H1 (cell line): ENCODE data around the gene HMOX2. TPM values are rescaled to one million over a fixed set of nuclear protein-coding genes. Genes with fewer than 3 reads are reported as not detected.

Source experiments
- CTCF ChIA-PET: fragments of 300-600 bp; sonication (Branson Sonifier 250); formaldehyde crosslinking; loops from one replicate; lab custom pipeline; 2021; ENCODE audit not compliant: partially characterized antibody; lab: Charles Lee
- POLR2A ChIA-PET: fragments of 300-600 bp; sonication (Branson Sonifier 250); formaldehyde crosslinking; loops from one replicate; lab custom pipeline; 2021; ENCODE audit warnings: inconsistent platforms; ENCODE audit not compliant: partially characterized antibody; lab: Charles Lee
- DNase-seq, 2 experiments: peaks; one replicate each; pipeline versions ENCODE4 v3.0.0 to v3.0.0-alpha.2; 2010 to 2022; ENCODE audit warnings: low spot score in 2 of 2, low read depth in 1 of 2, mixed read lengths in 1 of 2
- FAIRE-seq: peaks from 2 replicates; lab custom pipeline; 2011; peaks lifted over from hg19 to GRCh38; lab: Jason Lieb, UNC
- H2AFZ ChIP-seq: 2 replicates; pipeline ENCODE4 v1.8.1; 2012; ENCODE audit warnings: low read length, inconsistent platforms
- H2AK5ac ChIP-seq: 2 replicates; pipeline ENCODE4 v1.6.1; 2013; ENCODE audit warnings: low read depth, low read length
- H2BK120ac ChIP-seq: replicated peaks from 2 replicates; pipeline ENCODE3; 2013; ENCODE audit warnings: low read depth, low read length, inconsistent platforms
- H2BK12ac ChIP-seq: 2 replicates; pipeline ENCODE4 v1.6.1; 2013; ENCODE audit warnings: low read depth, low read length
- H2BK15ac ChIP-seq: 2 replicates; pipeline ENCODE4 v1.6.1; 2013; ENCODE audit warnings: low read length
- H2BK20ac ChIP-seq: 2 replicates; pipeline ENCODE4 v1.6.1; 2013; ENCODE audit warnings: low read length
- H2BK5ac ChIP-seq: 2 replicates; pipeline ENCODE4 v1.6.1; 2013; ENCODE audit warnings: low read depth, low read length
- H3K14ac ChIP-seq: 2 replicates; pipeline ENCODE4 v1.6.1; 2013; ENCODE audit warnings: inconsistent platforms; ENCODE audit not compliant: insufficient read length
- H3K18ac ChIP-seq: 2 replicates; pipeline ENCODE4 v1.6.1; 2013; ENCODE audit warnings: low read length; ENCODE audit errors: extremely low read depth
- H3K23ac ChIP-seq: 2 replicates; pipeline ENCODE4 v1.6.1; 2013; ENCODE audit warnings: inconsistent platforms; ENCODE audit not compliant: insufficient read length
- H3K23me2 ChIP-seq: 2 replicates; pipeline ENCODE4 v1.6.1; 2013; ENCODE audit warnings: low read depth, low read length
- H3K27ac ChIP-seq: 2 replicates; pipeline ENCODE4 v1.6.1; 2011; ENCODE audit warnings: low read depth, low read length, inconsistent platforms
- H3K27me3 ChIP-seq, 4 experiments: replicated peaks in 1 of 4; 1 replicate in 1 of 4; 2 replicates in 3 of 4; pipeline versions ENCODE4 v1.6.1 to v1.8.1; 2011 to 2013; ENCODE audit warnings: low read length in 3 of 4, mild to moderate bottlenecking in 3 of 4, inconsistent platforms in 2 of 4, mixed read lengths in 2 of 4, moderate library complexity in 1 of 4; ENCODE audit not compliant: control insufficient read depth in 3 of 4, insufficient read depth in 3 of 4; ENCODE audit errors: extremely low read depth in 1 of 4
- H3K36me3 ChIP-seq, 4 experiments: 2 replicates each; pipeline versions ENCODE4 v1.6.1 to v1.8.1; 2011 to 2013; ENCODE audit warnings: mild to moderate bottlenecking in 4 of 4, low read length in 3 of 4, moderate library complexity in 2 of 4, control low read depth in 1 of 4, inconsistent platforms in 1 of 4; ENCODE audit not compliant: insufficient read depth in 4 of 4, control insufficient read depth in 2 of 4
- H3K4ac ChIP-seq: replicated peaks from 2 replicates; pipeline ENCODE3; 2013; ENCODE audit warnings: low read length, low read depth, mixed read lengths, inconsistent platforms; ENCODE audit not compliant: insufficient read length
- H3K4me1 ChIP-seq, 4 experiments: replicated peaks in 1 of 4; 1 replicate in 1 of 4; 2 replicates in 3 of 4; pipeline versions ENCODE4 v1.6.1 to v1.8.1; 2011 to 2013; ENCODE audit warnings: low read length in 3 of 4, inconsistent platforms in 2 of 4, mixed read lengths in 1 of 4; ENCODE audit not compliant: insufficient read depth in 4 of 4, control insufficient read depth in 3 of 4
- H3K4me2 ChIP-seq, 2 experiments: 2 replicates each; pipeline versions ENCODE4 v1.6.1 to v1.8.1; 2011 to 2013; ENCODE audit warnings: low read depth in 2 of 2, low read length in 2 of 2, control low read depth in 1 of 2, inconsistent platforms in 1 of 2, mild to moderate bottlenecking in 1 of 2; ENCODE audit not compliant: insufficient read depth in 1 of 2
- H3K4me3 ChIP-seq, 4 experiments: fragments of 200-600, 300-600 bp in 1 of 4; sonication (generic), shearing (Covaris generic), sonication (Bioruptor Twin) in 1 of 4; 2 replicates each; pipeline versions ENCODE4 v1.5.1 to v1.8.1; 2011 to 2016; ENCODE audit warnings: low read length in 4 of 4, low read depth in 3 of 4, control low read depth in 2 of 4, inconsistent platforms in 2 of 4, mild to moderate bottlenecking in 2 of 4, mixed read lengths in 1 of 4, moderate library complexity in 1 of 4; ENCODE audit not compliant: insufficient read depth in 2 of 4; ENCODE audit errors: extremely low read depth in 1 of 4
- H3K56ac ChIP-seq: replicated peaks from 2 replicates; pipeline ENCODE3; 2013; ENCODE audit warnings: low read depth, mild to moderate bottlenecking, mixed read lengths, low read length, inconsistent platforms; ENCODE audit not compliant: insufficient read length
- H3K79me1 ChIP-seq: 2 replicates; pipeline ENCODE4 v1.6.1; 2013; ENCODE audit warnings: low read depth, low read length, control low read depth
- H3K79me2 ChIP-seq, 2 experiments: 2 replicates each; pipeline versions ENCODE4 v1.6.1 to v1.8.1; 2012 to 2013; ENCODE audit warnings: low read length in 2 of 2, mild to moderate bottlenecking in 2 of 2, inconsistent platforms in 1 of 2; ENCODE audit not compliant: insufficient read depth in 2 of 2, control insufficient read depth in 1 of 2
- H3K9ac ChIP-seq, 4 experiments: replicated peaks in 1 of 4; 1 replicate in 1 of 4; 2 replicates in 3 of 4; pipeline versions ENCODE4 v1.6.1 to v1.8.1; 2011 to 2013; ENCODE audit warnings: low read depth in 3 of 4, low read length in 3 of 4, control low read depth in 2 of 4, mild to moderate bottlenecking in 2 of 4, moderate library complexity in 2 of 4, inconsistent platforms in 1 of 4; ENCODE audit errors: extremely low read depth in 1 of 4
- H3K9me3 ChIP-seq, 2 experiments: 2 replicates each; pipeline versions ENCODE4 v1.6.1 to v1.8.1; 2012 to 2013; ENCODE audit warnings: mild to moderate bottlenecking in 2 of 2, moderate library complexity in 2 of 2, control low read depth in 1 of 2, inconsistent platforms in 1 of 2, low read depth in 1 of 2, low read length in 1 of 2, mixed read lengths in 1 of 2; ENCODE audit not compliant: insufficient read depth in 2 of 2
- H4K20me1 ChIP-seq, 2 experiments: replicated peaks in 1 of 2; 2 replicates each; pipeline versions ENCODE3 to v1.8.1; 2011 to 2013; ENCODE audit warnings: inconsistent platforms in 2 of 2, low read length in 2 of 2, mild to moderate bottlenecking in 1 of 2; ENCODE audit not compliant: insufficient read depth in 2 of 2, control insufficient read depth in 1 of 2
- H4K5ac ChIP-seq: 2 replicates; pipeline ENCODE4 v1.6.1; 2013; ENCODE audit warnings: low read length, low read depth, mixed read lengths, inconsistent platforms; ENCODE audit not compliant: insufficient read length
- H4K8ac ChIP-seq: 2 replicates; pipeline ENCODE4 v1.8.0; 2013; ENCODE audit warnings: mild to moderate bottlenecking, moderate library complexity, low read length, inconsistent platforms; ENCODE audit not compliant: insufficient read depth; ENCODE audit errors: extremely low read depth
- H4K91ac ChIP-seq: replicated peaks from 2 replicates; pipeline ENCODE3; 2013; ENCODE audit warnings: low read length, mixed read lengths, inconsistent platforms; ENCODE audit not compliant: insufficient read length
- BACH1 ChIP-seq: IDR thresholded peaks from 2 replicates; pipeline ENCODE4 v1.6.1; 2012; ENCODE audit warnings: low read length, improper control_type of control experiment
- CBX5 ChIP-seq: fragments of 300-800, 300-1000 bp; sonication (generic); IDR thresholded peaks from 2 replicates; pipeline ENCODE4 v1.7.1; 2016; ENCODE audit warnings: antibody characterized with exemption, low read length, low read depth
- CHD1 ChIP-seq: IDR thresholded peaks from 2 replicates; pipeline ENCODE4 v1.6.1; 2012; ENCODE audit warnings: low read depth, low read length, improper control_type of control experiment
- MAFK ChIP-seq: IDR thresholded peaks from 2 replicates; pipeline ENCODE4 v1.6.1; 2012; ENCODE audit warnings: low read depth, mild to moderate bottlenecking, improper control_type of control experiment, low read length
- POU5F1 ChIP-seq: IDR thresholded peaks from 2 replicates; pipeline ENCODE4 v1.6.1; 2011; ENCODE audit warnings: low read depth, mild to moderate bottlenecking, low read length, moderate library complexity
- RNF2 ChIP-seq: fragments of 200-900, 300-1000 bp; sonication (generic); IDR thresholded peaks from 2 replicates; pipeline ENCODE4 v1.7.1; 2016; ENCODE audit warnings: borderline replicate concordance, low read depth, mild to moderate bottlenecking, antibody characterized with exemption, low read length; ENCODE audit not compliant: poor library complexity, severe bottlenecking; ENCODE audit errors: missing control alignments
- SAP30 ChIP-seq: fragments of 300-600 bp; sonication (generic); IDR thresholded peaks from 2 replicates; pipeline ENCODE4 v1.7.1; 2012; ENCODE audit warnings: low read length, moderate library complexity, mild to moderate bottlenecking, inconsistent platforms; ENCODE audit not compliant: insufficient read depth, insufficient replicate concordance
- SIN3A ChIP-seq, 2 experiments: IDR thresholded peaks in 1 of 2; conservative IDR thresholded peaks in 1 of 2; 2 replicates each; pipeline ENCODE4 v1.6.1; 2011 to 2012; ENCODE audit warnings: low read length in 2 of 2, improper control_type of control experiment in 1 of 2, low read depth in 1 of 2, mild to moderate bottlenecking in 1 of 2
- SP1 ChIP-seq: IDR thresholded peaks from 2 replicates; pipeline ENCODE4 v1.6.1; 2011; ENCODE audit warnings: low read depth, low read length
- WGBS, 2 experiments: shearing (Covaris generic) in 1 of 2; methylation state at CpG; one replicate each; pipeline versions ENCODE4 v1.1.6 to v1.1.7; 2013 to 2015; ENCODE audit warnings: low lambda C conversion rate in 2 of 2, mixed read lengths in 2 of 2, inconsistent platforms in 1 of 2, low coverage in 1 of 2, missing lambda C conversion rate in 1 of 2; ENCODE audit not compliant: insufficient replicate concordance in 2 of 2, insufficient coverage in 1 of 2, insufficient read length in 1 of 2; ENCODE audit errors: extremely low coverage in 1 of 2, missing lambda C conversion rate in 1 of 2; 5-methylcytosine and 5-hydroxymethylcytosine counted together
- polyA plus RNA-seq, 7 experiments: library from polyadenylated mRNA; depleted of rRNA in 3 of 7; stranded (reverse) in 5 of 7; unstranded in 2 of 7; fragments of >200 nt in 5 of 7; fragments of 200-250 nt in 2 of 7; gene quantifications; 1 replicate in 5 of 7; 2 replicates in 1 of 7; 4 replicates in 1 of 7; pipeline versions ENCODE4 v1.2.1 to v1.2.3, GENCODE V29; 2011 to 2013; ENCODE audit warnings: missing spikeins in 2 of 7, mixed read lengths in 2 of 7
- total RNA-seq: library from RNA; stranded (reverse); fragmentation: NEBNext Ultra II Directional; extraction: Animal tissue kit (Norgen Biotek cat#: 25700); gene quantifications from 2 replicates; pipeline ENCODE4 v1.2.1, GENCODE V29; 2021
- TF ChIP-seq, protein P1 (sequence below): IDR thresholded peaks from 2 replicates; pipeline ENCODE4 v1.6.1; 2011; ENCODE audit warnings: low read length, improper control_type of control experiment

HMOX2 gene
- total and polyA plus RNA-seq, 2 of the 8 experiments (the other 6 are each of a cell fraction or from before 2014, with no cell fraction given): 36.5 to 48.4 TPM

DNA sequence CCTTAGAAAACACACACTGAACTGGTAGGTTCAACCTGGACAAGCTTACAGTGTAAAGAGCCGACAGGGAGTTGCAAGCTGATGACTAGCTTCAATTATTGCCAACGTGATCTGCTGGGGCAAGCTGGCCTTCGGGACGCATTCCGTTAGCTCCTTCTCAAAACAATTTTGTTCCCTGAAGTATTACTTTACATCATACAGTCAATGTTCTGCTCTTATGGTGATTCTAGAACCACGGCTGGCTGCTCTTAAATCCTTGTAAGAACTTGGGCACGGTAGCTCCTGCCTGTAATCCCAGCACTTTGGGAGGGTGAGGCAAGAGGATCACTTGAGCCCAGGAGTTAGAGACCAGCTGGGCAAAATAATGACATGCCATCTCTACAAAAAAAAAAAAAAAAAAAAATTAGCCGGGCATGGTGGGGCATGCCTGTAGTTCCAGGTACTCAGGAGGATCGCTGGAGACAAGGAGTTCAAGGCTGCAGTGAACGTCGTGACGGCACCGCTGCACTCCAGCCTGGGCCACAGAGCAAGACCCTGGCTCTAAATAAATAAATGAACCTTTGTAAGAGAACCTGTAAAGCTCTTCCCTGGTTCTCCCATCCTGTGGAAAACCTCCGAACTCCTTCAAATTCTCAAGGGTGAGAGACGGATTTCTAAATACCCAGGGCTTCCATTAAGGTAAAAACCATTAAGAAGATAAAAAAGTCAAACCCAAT, 60.4 kb downstream of the HMOX2 start:
- peaks cover 28% of the 10 kb centered on the region for H3K79me1 ChIP-seq
- no peak overlapping the region for H2BK15ac ChIP-seq
- no peak overlapping the region for H3K4ac ChIP-seq
- peaks cover 0 to 8% (median 5%) of the 10 kb centered on the region in 4 experiments; a peak in 5 of 7 replicates for H3K4me1 ChIP-seq
- H3K4me2 ChIP-seq: peak overlapping the region; percentile 64 to 73; a peak in 2 of 4 replicates
- H2BK5ac ChIP-seq: no peak overlapping the region
- no peak overlapping the region for H3K14ac ChIP-seq
- CTCF ChIA-PET: interaction anchor here (0.6 to 40.7 kb wide), 6 partner anchors 9 to 49 kb away, joined by 4 to 968 read pairs (median 6); no protein-coding TSS in a partner anchor
- H4K20me1 ChIP-seq: peaks cover 3 to 13% of the 10 kb centered on the region in 2 experiments
- no peak for DNase-seq
- H2AK5ac ChIP-seq: no peak overlapping the region; the same call in 1 of the 2 replicates
- no peak overlapping the region for H2BK120ac ChIP-seq
- FAIRE-seq: no peak
- H3K27me3 ChIP-seq: peaks cover 1 to 14% (median 11%) of the 10 kb centered on the region in 4 experiments
- POLR2A ChIA-PET: interaction anchor here (0.8 to 2.5 kb wide), 3 partner anchors 12 to 46 kb away, joined by 3 to 11 read pairs (median 4); no protein-coding TSS in a partner anchor
- H3K56ac ChIP-seq: no peak overlapping the region
- H3K79me2 ChIP-seq: peaks cover 3 to 55% of the 10 kb centered on the region in 2 experiments; a peak in 2 of 4 replicates
- peaks cover 3% of the 10 kb centered on the region; the same call in 1 of the 2 replicates for H3K23me2 ChIP-seq
- no peak overlapping the region for H4K91ac ChIP-seq
- H2BK20ac ChIP-seq: no peak overlapping the region
- H3K9me3 ChIP-seq: peaks cover 6 to 11% of the 10 kb centered on the region in 2 experiments
- WGBS, 2 experiments: 91% methylated on average over 15 of the region's 15 CpGs; no CpG with 5 or more reads in 1 of the 2 experiments
- no peak overlapping the region for H3K18ac ChIP-seq
- peak overlapping the region in 2 of 4 experiments; percentile 69 to 87; a peak in 5 of 8 replicates for H3K4me3 ChIP-seq
- H3K36me3 ChIP-seq: peaks cover 2 to 11% (median 6%) of the 10 kb centered on the region in 4 experiments; a peak in 6 of 8 replicates
- no peak overlapping the region for H3K27ac ChIP-seq
- H4K8ac ChIP-seq: no peak overlapping the region
- H3K23ac ChIP-seq: no peak overlapping the region
- no peak overlapping the region for H2BK12ac ChIP-seq
- no peak overlapping the region; a peak in 1 of 7 replicates for H3K9ac ChIP-seq
- no peak overlapping the region for H4K5ac ChIP-seq
- no peak overlapping the region for H2AFZ ChIP-seq
- TF ChIP-seq SAP30 (no peak), POU5F1 (no peak), CBX5 (no peak), BACH1 (no peak), SP1 (no peak), SIN3A (conservative IDR thresholded peaks at IDR 0.05 in 1 of 2, IDR thresholded peaks at IDR 0.05 in 1 of 2; ENCODE audit: low read depth in 1 of 2, low read length in 2 of 2) (no peak), RNF2 (no peak), MAFK (no peak), CHD1 (no peak)
- TF ChIP-seq, protein P1, sequence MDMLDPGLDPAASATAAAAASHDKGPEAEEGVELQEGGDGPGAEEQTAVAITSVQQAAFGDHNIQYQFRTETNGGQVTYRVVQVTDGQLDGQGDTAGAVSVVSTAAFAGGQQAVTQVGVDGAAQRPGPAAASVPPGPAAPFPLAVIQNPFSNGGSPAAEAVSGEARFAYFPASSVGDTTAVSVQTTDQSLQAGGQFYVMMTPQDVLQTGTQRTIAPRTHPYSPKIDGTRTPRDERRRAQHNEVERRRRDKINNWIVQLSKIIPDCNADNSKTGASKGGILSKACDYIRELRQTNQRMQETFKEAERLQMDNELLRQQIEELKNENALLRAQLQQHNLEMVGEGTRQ: no peak
